Neural progenitor cell (in vitro differentiated cells): Measurements from ENCODE around the gene METTL5.

Experiments used
- EZH2 ChIP-seq: fragments of 200-600 bp; sonication (generic); IDR thresholded peaks from 2 replicates; pipeline ENCODE4 v1.6.1; 2017; ENCODE audit warnings: antibody characterized with exemption, mild to moderate bottlenecking, moderate library complexity
- TF ChIP-seq, protein P1 (sequence below): fragments of 200-600 bp; sonication (generic); IDR thresholded peaks from 2 replicates; pipeline ENCODE4 v1.5.1; 2017; ENCODE audit warnings: antibody characterized with exemption, mild to moderate bottlenecking

DNA sequence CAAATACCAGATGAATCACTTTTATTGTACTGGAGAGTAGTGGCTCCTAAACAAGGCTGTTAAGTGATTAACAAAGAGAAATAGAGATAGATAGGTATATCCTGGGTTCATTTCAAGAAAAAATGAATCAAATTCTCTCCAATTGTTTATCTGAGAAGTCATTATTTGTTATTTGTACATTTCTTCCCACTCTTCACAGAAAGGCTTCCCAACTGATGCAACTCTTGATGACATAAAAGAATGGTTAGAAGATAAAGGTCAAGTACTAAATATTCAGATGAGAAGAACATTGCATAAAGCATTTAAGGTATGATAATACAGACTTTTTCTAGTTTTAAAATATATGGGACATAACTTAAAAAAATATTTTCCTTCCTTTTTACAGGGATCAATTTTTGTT, 18.1 kb downstream of the METTL5 start:
- TF ChIP-seq, protein P1, sequence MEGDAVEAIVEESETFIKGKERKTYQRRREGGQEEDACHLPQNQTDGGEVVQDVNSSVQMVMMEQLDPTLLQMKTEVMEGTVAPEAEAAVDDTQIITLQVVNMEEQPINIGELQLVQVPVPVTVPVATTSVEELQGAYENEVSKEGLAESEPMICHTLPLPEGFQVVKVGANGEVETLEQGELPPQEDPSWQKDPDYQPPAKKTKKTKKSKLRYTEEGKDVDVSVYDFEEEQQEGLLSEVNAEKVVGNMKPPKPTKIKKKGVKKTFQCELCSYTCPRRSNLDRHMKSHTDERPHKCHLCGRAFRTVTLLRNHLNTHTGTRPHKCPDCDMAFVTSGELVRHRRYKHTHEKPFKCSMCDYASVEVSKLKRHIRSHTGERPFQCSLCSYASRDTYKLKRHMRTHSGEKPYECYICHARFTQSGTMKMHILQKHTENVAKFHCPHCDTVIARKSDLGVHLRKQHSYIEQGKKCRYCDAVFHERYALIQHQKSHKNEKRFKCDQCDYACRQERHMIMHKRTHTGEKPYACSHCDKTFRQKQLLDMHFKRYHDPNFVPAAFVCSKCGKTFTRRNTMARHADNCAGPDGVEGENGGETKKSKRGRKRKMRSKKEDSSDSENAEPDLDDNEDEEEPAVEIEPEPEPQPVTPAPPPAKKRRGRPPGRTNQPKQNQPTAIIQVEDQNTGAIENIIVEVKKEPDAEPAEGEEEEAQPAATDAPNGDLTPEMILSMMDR: no peak
- TF ChIP-seq EZH2: no peak
